Chondrocyte (in vitro differentiated cells): ENCODE measurements around the gene KRT9. TPM values are rescaled to one million over a fixed set of nuclear protein-coding genes. Genes with fewer than 3 reads are reported as not detected.
"Not testable (repeated sequence)": the region's sequence is repeated elsewhere in the genome, so short reads cannot be mapped to it uniquely, and the experiment has no call there.

Experiments
- DNase-seq: peaks from one replicate; pipeline ENCODE4 v3.0.0; 2021; ENCODE audit warnings: mixed read lengths, low spot score
- H3K27ac Mint-ChIP-seq: one replicate; pipeline ENCODE4 v1.8.0; 2021; ENCODE audit warnings: mild to moderate bottlenecking, moderate library complexity, mixed read lengths; ENCODE audit not compliant: unreplicated experiment
- H3K27me3 Mint-ChIP-seq: 2 replicates; pipeline ENCODE4 v1.8.0; 2021; ENCODE audit warnings: low read depth, mixed read lengths
- H3K36me3 Mint-ChIP-seq: 2 replicates; pipeline ENCODE4 v1.8.0; 2021; ENCODE audit warnings: low read depth, mixed read lengths
- H3K4me1 Mint-ChIP-seq: 2 replicates; pipeline ENCODE4 v1.8.0; 2021; ENCODE audit warnings: low read depth, mild to moderate bottlenecking, mixed read lengths
- H3K4me3 Mint-ChIP-seq: one replicate; pipeline ENCODE4 v1.8.0; 2021; ENCODE audit warnings: mild to moderate bottlenecking, moderate library complexity, mixed read lengths; ENCODE audit not compliant: unreplicated experiment
- H3K9me3 Mint-ChIP-seq: 2 replicates; pipeline ENCODE4 v1.8.0; 2021; ENCODE audit warnings: low read depth, mixed read lengths
- total RNA-seq: library from RNA; stranded (reverse); gene quantifications from 3 replicates; pipeline ENCODE4 v1.2.1, GENCODE V29; 2021
- TF ChIP-seq, protein P1 (sequence below): fragments of 200-600 bp; sonication (generic); IDR thresholded peaks from 2 replicates; pipeline ENCODE4 v1.5.0; 2021; ENCODE audit warnings: antibody characterized with exemption, mild to moderate bottlenecking, moderate library complexity

Gene KRT9
- total RNA-seq, 1 donor from 2014 or later = not detected

DNA sequence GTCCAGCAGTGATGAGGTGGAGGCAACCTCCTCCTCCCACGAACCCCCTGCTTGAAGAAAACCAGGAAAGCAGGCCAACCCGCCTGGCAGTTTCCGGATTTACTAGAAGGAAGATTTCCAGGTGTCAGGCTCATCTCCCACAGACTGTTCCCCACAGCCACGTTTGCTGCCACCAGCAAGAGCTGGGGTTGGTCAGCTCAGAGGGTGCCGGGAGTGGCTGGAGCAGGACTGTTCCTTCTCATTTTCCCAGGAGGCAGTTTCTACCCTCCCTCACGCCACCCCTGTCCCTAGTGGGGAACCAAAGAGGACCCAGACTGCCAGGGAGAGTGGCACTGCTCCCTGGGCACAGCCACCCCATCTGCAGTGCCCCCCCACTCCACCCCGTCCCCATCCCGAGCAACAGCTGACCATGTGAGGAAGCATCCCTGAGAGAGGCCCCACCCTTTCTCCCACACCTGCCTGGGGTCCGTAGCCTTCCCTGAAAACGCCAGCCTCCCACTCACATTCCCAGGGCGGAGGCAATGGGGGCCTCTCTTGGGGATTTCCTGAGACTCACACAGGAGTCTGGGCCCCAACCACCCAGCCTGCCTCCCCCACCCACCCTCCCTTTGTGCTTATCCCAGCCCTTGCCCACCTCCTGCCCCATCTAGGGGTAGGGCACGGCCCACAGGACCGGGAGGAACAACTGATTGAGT, 46.6 kb upstream of the KRT9 start:
- no peak overlapping the region for H3K27ac Mint-ChIP-seq
- H3K4me3 Mint-ChIP-seq = no peak overlapping the region
- peaks cover 10% of the 10 kb centered on the region for H3K36me3 Mint-ChIP-seq
- peaks cover 51% of the 10 kb centered on the region for H3K4me1 Mint-ChIP-seq
- peak; percentile 90 for DNase-seq
- H3K9me3 Mint-ChIP-seq = no peaks in the 10 kb centered on the region
- TF ChIP-seq, protein P1, sequence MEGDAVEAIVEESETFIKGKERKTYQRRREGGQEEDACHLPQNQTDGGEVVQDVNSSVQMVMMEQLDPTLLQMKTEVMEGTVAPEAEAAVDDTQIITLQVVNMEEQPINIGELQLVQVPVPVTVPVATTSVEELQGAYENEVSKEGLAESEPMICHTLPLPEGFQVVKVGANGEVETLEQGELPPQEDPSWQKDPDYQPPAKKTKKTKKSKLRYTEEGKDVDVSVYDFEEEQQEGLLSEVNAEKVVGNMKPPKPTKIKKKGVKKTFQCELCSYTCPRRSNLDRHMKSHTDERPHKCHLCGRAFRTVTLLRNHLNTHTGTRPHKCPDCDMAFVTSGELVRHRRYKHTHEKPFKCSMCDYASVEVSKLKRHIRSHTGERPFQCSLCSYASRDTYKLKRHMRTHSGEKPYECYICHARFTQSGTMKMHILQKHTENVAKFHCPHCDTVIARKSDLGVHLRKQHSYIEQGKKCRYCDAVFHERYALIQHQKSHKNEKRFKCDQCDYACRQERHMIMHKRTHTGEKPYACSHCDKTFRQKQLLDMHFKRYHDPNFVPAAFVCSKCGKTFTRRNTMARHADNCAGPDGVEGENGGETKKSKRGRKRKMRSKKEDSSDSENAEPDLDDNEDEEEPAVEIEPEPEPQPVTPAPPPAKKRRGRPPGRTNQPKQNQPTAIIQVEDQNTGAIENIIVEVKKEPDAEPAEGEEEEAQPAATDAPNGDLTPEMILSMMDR = no peak
- H3K27me3 Mint-ChIP-seq = no peaks in the 10 kb centered on the region

DNA sequence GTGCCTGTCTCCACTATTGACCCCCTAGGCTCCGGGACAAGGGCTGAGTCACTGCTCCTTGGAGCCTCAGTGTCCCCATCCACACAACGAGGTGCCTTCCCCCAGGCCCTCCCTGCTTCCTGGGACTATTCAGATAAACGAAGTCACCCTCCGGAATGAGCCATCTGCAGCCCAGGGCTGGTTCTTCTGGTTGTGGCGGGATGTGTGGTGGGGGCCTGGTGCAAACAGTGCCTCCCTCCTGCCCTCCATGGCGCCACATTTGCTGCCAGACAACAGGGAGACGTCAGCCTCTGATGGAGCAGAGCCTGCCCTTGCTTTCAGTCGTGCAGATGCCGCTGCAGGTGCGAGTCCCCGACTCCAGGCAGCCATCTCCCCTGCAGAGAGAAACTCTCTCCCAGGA, 45.8 kb upstream of the KRT9 start:
- Mint-ChIP-seq H3K4me3 (no peak overlapping the region), H3K4me1 (peaks cover 51% of the 10 kb centered on the region), H3K36me3 (peaks cover 10% of the 10 kb centered on the region), H3K27me3 (no peaks in the 10 kb centered on the region), H3K9me3 (no peaks in the 10 kb centered on the region), H3K27ac (no peak overlapping the region)
- no peak for DNase-seq
- TF ChIP-seq, protein P1 = no peak

DNA sequence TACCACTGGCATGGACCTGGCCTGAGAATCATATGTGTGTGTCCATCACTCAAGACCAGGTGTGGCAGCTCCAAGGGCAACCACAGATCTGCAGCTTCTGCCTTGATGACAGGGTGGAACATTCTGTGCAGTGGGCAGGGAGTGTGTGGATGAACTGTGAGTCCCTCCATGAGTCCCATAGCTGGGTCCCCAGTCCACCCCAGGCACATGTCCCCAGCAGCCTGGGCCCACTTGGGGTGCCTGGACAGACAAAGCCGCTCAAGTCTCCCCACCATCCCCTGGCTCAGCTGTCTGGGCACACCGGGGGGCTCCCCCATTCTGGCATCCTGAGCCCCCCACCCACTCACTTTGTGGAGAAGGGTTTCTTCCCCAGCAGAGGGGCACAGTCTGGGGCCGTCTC, 45.3 kb upstream of the KRT9 start:
- DNase-seq = peak; percentile 54
- Mint-ChIP-seq H3K27ac (no peak overlapping the region), H3K4me1 (peaks cover 50% of the 10 kb centered on the region), H3K27me3 (no peaks in the 10 kb centered on the region), H3K4me3 (no peak overlapping the region), H3K36me3 (peaks cover 10% of the 10 kb centered on the region), H3K9me3 (no peaks in the 10 kb centered on the region)
- TF ChIP-seq, protein P1 = no peak

DNA sequence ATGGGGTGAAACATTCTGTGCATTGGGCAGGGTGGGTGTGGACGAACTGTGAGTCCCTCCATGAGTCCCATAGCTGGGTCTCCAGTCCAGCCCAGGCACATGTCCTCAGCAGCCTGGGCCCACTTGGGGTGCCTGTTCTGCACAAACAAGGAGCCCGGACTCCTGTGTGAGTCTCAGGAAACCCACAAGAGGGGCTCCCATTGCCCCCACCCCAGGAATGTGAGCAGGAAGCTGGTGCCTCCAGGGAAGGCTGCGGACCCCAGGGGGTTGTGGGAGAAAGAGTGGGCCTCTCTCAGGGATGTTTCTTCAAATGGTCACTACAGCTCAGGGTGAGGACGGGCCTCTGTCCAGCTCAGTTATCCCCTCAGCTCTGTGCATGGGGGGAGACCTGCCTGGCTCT, 44.6 kb upstream of the KRT9 start:
- Mint-ChIP-seq H3K4me1 (peaks cover 46% of the 10 kb centered on the region), H3K36me3 (peaks cover 10% of the 10 kb centered on the region)
- H3K9me3 Mint-ChIP-seq, H3K27me3 Mint-ChIP-seq, H3K4me3 Mint-ChIP-seq, H3K27ac Mint-ChIP-seq: not testable (repeated sequence)
- DNase-seq = peak; percentile 75

DNA sequence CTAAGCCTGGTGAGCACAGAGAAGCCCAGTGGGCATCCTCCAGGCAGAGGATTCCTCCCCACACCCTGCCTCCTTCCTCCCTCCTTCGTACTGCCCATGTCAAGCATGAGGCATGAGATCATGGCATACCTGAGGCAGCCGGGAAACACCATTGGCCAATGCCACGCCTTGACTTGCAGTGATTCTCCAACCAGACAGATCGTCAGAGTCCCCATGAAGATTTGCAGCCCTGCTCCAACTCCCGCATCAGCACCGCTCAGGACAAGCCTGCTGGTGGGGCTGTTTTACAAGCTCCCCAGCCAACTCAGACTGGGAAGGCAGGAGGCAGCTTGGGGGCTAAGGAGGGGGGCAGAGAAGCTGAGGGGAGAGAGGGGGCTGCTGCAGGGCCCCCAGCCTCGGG, 43.6 kb upstream of the KRT9 start:
- Mint-ChIP-seq H3K36me3 (peaks cover 9% of the 10 kb centered on the region), H3K9me3 (no peaks in the 10 kb centered on the region), H3K27me3 (no peaks in the 10 kb centered on the region), H3K4me3 (no peak overlapping the region), H3K4me1 (peaks cover 35% of the 10 kb centered on the region), H3K27ac (no peak overlapping the region)
- TF ChIP-seq, protein P1 = peak; percentile 20
- no peak for DNase-seq

DNA sequence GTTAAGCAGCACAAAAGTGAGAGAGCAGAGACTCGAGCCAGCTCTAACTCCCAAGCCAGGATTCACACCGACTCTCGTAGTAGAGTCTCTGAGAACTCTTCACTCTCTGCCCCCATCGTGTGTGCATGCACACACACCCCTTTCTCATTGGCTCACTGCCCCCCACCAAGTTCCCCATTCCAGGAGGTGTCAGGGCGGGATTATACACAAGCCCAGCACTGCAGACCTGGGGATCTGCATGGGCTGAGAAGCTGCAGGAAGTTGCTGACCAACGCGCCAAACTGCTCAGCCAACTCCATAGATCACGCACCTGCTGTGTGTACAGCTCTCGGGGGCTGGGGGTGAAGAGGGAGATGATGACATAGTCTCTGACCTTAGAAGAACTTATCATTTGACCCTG, 42.9 kb upstream of the KRT9 start:
- H3K4me3 Mint-ChIP-seq = not testable (repeated sequence)

More for the DNA sequence above, 42.9 kb upstream of the KRT9 start:
- not testable (repeated sequence) for H3K36me3 Mint-ChIP-seq, H3K27me3 Mint-ChIP-seq, DNase-seq, H3K9me3 Mint-ChIP-seq, H3K27ac Mint-ChIP-seq
- H3K4me1 Mint-ChIP-seq = peaks cover 29% of the 10 kb centered on the region
